ENCODE results near the gene USP7.

Gene USP7

GRCh38 chr16:8861563-8862308, 102.0 kb downstream of the USP7 start:
- DNase-seq (ENCODE audit: low read depth) = no peak

GRCh38 chr16:8859913-8860881, 103.5 kb downstream of the USP7 start:
- peak; percentile 45 for DNase-seq (ENCODE audit: low read depth)

- DNase-seq (ENCODE audit: low read depth) = no peak
Measured at GRCh38 chr16:8858994-8859912, 104.5 kb downstream of the USP7 start.

GRCh38 chr16:8855972-8856371, 107.7 kb downstream of the USP7 start:
- DNase-seq (ENCODE audit: low read depth) = no peak

GRCh38 chr16:8855051-8855786, 108.5 kb downstream of the USP7 start:
- no peak for DNase-seq (ENCODE audit: low read depth)

- DNase-seq (ENCODE audit: low read depth) = no peak
Measured at GRCh38 chr16:8854298-8854948, 109.3 kb downstream of the USP7 start.

- DNase-seq (ENCODE audit: low read depth) = no peak
Measured at GRCh38 chr16:8853611-8854010, 110.1 kb downstream of the USP7 start.

- DNase-seq (ENCODE audit: low read depth) = no peak
Measured at GRCh38 chr16:8853150-8853549, 110.6 kb downstream of the USP7 start.

- peak; percentile 37 for DNase-seq (ENCODE audit: low read depth)
Measured at GRCh38 chr16:8852534-8852933, 111.2 kb downstream of the USP7 start.

- DNase-seq (ENCODE audit: low read depth) = no peak
Measured at GRCh38 chr16:8851761-8852403, 111.8 kb downstream of the USP7 start.

- DNase-seq (ENCODE audit: low read depth) = peak; percentile 94
Measured at GRCh38 chr16:8850279-8850885, 113.3 kb downstream of the USP7 start.

GRCh38 chr16:8849411-8850011, 114.2 kb downstream of the USP7 start:
- DNase-seq (ENCODE audit: low read depth) = peak; percentile 80

- peak; percentile 90 for DNase-seq (ENCODE audit: low read depth)
Measured at GRCh38 chr16:8848939-8849391, 114.7 kb downstream of the USP7 start.

GRCh38 chr16:8848231-8848938, 115.3 kb downstream of the USP7 start:
- DNase-seq (ENCODE audit: low read depth) = no peak

- DNase-seq (ENCODE audit: low read depth) = no peak
Measured at GRCh38 chr16:8847623-8848022, 116.1 kb downstream of the USP7 start.

GRCh38 chr16:8847145-8847544, 116.6 kb downstream of the USP7 start:
- DNase-seq (ENCODE audit: low read depth) = no peak

- DNase-seq (ENCODE audit: low read depth) = no peak
Measured at GRCh38 chr16:8846401-8846932, 117.2 kb downstream of the USP7 start.

- no peak for DNase-seq (ENCODE audit: low read depth)
Measured at GRCh38 chr16:8845699-8846298, 117.9 kb downstream of the USP7 start.

Measured in ELR (cell line).